SK-N-SH (cell line): ENCODE results near the gene TSACC.

Experiments
- CHD2 ChIP-seq: fragments of 150-350 bp; IDR thresholded peaks from 2 replicates; pipeline ENCODE4 v1.6.1; 2018; ENCODE audit warnings: low read length; ENCODE audit not compliant: partially characterized antibody
- CTCF ChIP-seq: fragments of 200-600 bp; sonication (generic); IDR thresholded peaks from 2 replicates; pipeline ENCODE4 v1.6.1; 2017; ENCODE audit warnings: antibody characterized with exemption, mild to moderate bottlenecking, moderate library complexity
- FOXJ3 ChIP-seq: sonication (generic); formaldehyde crosslinking; IDR thresholded peaks from 2 replicates; pipeline ENCODE4 v1.5.1; 2020; ENCODE audit warnings: mild to moderate bottlenecking, missing genetic modification reagents
- NFIC ChIP-seq: IDR thresholded peaks from 2 replicates; pipeline ENCODE4 v1.4.0; 2012; ENCODE audit warnings: borderline replicate concordance
- POLR2AphosphoS5 ChIP-seq: IDR thresholded peaks from 2 replicates; pipeline ENCODE4 v1.6.1; 2012; ENCODE audit warnings: low read depth, low read length
- RFX5 ChIP-seq: IDR thresholded peaks from 2 replicates; pipeline ENCODE4 v1.6.1; 2012; ENCODE audit warnings: mild to moderate bottlenecking, improper control_type of control experiment, low read length
- SIN3A ChIP-seq: IDR thresholded peaks from 2 replicates; pipeline ENCODE4 v1.6.1; 2012; ENCODE audit warnings: low read depth, mild to moderate bottlenecking, low read length, moderate library complexity, borderline replicate concordance
- TAF1 ChIP-seq: IDR thresholded peaks from 2 replicates; pipeline ENCODE4 v1.6.1; 2012; ENCODE audit warnings: low read depth, mild to moderate bottlenecking, low read length, moderate library complexity, borderline replicate concordance
- ZBTB33 ChIP-seq: IDR thresholded peaks from 2 replicates; pipeline ENCODE4 v1.4.0; 2012; ENCODE audit warnings: low read depth, borderline replicate concordance

DNA sequence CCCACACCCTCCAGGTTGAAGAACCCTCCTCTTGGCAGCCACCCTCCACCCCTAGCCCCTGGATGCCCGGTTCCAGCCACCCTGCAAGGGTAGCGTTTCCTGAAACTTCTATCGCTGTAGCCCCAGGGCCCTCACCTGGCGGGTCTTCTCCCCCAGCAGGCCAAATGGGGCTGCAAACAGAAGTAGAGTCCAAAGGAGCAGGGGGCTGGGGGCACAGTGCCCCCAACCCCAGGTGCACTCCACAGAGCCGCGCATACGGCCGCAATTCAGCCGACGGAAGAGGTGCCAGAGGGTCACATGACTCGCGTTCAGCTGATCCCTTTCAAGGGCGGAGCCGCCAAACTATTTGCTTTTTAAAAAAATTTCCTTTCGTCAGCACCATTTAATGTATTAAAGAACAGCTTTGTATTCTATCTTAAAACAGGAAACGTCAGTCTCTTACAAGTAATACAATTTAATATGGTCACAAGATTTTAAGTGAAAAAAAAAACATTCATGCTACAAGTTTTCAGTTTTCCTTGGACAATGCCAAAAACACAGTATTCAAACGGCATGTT is 42.9 kb upstream of the TSACC start, which contains the start of gene GLMP:
- TF ChIP-seq NFIC (0 out of 2 replicates have a peak, but pooled peaks have one; percentile 7), RFX5 (no peak), FOXJ3 (CRISPR knock-in tag) (no peak), CTCF (no peak), TAF1 (peak; percentile 68), POLR2AphosphoS5 (peak; percentile 81), ZBTB33 (no peak), SIN3A (peak; percentile 76; the same call in 1 of the 2 replicates), CHD2 (no peak)
